Measurements from ENCODE around the gene SNHG17.

- no peak for TF ChIP-seq CTCF (IDR thresholded peaks at IDR 0.05)
- no peak for TF ChIP-seq POLR2A (IDR thresholded peaks at IDR 0.05)
These were observed 8.9 kb downstream of the SNHG17 start for GRCh38 chr20:38426006-38426897.
